Activated CD4-positive, alpha-beta T cell treated with anti-CD3 and anti-CD28 coated beads for 48 hours (primary cell): ENCODE measurements around the gene PLPP3.

ENCODE experiments used
- DNase-seq: peaks from one replicate; pipeline ENCODE4 v3.0.0-alpha.2; 2020

The PLPP3 gene

GRCh38 chr1:56456435-56457101 lies 122.8 kb downstream of the PLPP3 start:
- no peak for DNase-seq

- no peak for DNase-seq
Observed at GRCh38 chr1:56453417-56454078, 125.8 kb downstream of the PLPP3 start.

GRCh38 chr1:56453016-56453415 lies 126.3 kb downstream of the PLPP3 start:
- no peak for DNase-seq

DNA sequence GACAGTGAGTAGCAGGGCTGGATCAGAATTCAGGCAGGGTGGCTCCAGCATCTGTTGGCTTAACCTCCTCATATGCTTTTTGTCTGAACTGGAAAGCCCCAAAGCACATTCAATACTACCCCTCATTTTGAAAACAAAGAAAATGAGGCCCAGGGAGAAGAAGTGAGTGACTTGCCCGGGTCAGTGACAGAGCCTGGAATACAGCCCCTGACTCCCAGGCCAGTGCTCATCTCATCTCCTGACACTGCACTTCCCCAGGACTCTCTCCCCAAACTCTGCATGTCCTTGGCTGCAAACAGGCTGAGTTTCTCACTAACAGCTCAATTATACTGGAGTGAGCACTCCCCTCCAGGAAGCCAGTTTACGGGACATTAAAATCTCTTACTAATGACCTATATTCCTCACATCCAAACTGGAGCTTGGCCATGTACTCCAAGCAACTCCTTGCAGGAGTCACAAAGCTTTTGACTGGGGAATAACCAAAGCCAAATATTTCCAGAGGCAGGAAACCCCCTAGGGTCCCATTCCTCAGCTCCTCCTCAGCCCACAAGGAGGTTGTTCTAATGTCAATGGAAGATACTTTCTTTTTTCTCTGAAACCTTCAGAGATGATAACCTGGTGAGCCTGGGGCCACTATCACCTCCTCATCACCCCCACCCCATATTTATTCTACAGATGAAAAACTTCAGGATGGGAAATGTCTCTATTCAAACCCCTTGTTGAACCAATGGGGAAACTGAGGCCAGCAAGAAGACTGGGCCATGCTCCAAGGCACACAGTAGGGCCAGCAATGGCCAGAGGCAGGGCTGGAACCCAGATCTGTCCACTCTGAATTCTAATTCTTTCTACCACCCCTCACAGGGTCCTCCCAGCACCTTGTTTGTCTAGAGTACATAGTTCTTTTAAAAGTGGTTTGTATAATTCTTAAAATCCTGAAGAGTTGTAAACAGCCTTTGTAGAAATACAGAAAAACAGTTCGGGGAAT lies 127.0 kb downstream of the PLPP3 start:
- no peak for DNase-seq

GRCh38 chr1:56451491-56451890 lies 127.9 kb downstream of the PLPP3 start:
- DNase-seq, result no peak

- no peak for DNase-seq
Observed at GRCh38 chr1:56450004-56450666, 129.2 kb downstream of the PLPP3 start.

DNA sequence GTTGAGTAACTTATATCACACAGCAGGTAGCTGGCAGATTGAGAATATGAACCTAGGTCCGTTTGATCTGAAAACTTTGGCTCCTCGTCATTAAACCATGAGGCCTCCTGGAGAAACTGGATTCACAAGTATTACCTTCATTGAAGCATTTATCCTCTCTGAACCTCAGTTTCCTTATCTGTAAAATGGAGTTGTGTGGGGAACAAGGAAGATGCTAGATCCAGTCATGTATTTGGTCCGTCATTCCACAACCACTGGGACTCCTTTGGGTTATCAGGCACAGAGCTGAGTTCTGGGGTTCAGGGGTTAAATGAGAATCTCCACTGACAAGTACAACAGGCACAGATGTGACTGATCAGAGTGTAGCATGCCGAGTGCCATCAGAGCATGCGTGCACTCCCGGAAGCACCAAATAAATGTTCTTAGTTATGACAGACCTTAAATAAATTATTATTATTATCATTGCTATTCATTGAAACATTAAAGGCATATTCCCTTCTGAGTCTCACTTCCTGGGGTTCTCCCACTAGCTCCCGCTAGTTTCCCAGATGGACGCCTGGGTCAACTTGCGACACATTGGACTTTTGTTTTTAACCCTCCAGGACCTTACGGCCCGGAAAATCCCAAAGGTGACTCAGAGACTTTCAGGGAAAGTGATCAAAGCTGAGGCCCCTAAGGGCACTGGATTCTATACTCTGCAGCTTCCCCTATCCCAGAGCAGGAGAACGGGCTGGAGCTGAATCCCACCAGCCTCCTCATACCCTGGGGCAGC lies 130.6 kb downstream of the PLPP3 start:
- DNase-seq, result no peak

DNA sequence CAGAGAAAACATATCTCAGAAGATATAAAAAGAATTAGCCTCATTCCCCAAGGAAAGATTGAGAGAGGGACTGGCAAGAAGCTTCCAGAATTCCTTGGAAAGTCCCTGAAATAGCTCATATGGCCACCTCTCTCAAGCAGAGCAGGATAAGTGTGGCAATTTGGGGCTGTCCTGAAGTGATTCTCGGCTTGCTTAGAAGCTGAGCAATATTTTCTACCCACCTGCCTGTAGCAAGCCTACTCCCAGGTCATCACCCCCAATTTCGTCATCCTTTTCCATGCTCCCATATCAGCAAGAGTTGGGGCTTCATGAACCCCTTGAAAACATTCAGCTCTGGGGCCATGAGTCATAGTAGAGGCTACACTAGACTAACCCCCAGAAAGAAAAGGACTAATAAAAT lies 131.5 kb downstream of the PLPP3 start:
- no peak for DNase-seq

DNA sequence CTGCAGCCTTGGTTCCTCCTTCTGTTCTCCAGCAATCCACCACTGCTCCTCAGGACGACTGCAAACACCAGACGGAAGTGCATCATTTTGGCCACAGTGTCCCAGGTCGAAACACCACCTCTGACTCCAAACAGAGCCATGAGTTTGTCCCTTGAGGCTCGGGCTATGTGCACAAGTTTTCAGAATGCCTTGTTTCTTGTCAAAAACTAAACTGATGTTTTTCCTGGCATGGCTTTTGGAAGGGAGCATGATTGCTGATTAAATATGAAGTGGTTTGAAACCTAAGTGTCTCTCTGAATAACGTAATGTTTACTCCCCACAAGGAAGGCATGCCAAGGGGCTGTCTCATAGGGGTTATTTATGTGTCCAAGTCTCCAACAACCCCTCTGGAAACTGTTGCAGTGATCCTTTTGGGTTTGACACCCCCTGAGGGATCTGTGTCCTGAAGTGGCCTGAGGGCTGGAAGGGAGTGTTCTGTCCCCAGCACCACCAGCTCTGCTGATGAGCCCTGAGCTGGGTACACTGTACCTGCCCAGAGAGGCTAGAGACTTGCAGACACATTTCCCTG lies 132.7 kb downstream of the PLPP3 start:
- no peak for DNase-seq

DNA sequence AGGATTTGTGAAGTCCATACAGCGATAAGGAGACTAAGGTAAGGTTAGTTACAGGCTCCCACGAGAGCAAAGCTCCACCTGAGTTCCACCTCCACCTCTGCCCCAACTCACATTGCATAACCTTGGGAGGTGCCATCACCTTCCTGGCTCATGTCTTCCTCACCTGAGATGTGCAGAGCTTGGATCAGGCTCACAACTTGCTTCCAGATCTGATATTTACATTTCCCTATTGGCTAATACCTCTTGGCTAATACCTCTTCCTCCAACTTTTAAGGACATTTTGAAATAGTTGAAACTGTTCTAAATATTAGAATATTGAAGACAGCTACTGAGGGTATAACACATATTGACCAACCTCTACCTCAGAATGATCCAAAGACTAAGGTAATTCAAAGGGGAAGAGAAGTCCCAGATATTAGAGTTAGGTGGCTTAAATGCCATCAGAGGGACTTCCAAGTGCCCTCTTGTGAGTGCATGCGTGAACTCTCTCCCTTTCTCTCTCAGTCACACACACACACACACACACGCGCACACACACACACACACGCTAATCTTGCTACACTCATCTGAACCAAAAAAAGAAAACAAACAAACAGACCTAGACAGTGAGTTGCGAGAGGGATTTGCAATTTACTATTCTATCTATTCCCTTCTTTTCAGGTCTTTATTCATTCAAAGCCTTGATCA lies 134.3 kb downstream of the PLPP3 start:
- DNase-seq, result no peak
